GM18907 (cell line): ENCODE measurements around the gene UNK.
"Not testable (repeated sequence)": the region's sequence is repeated elsewhere in the genome, so short reads cannot be mapped to it uniquely, and the experiment has no call there.

Experiments used
- ATAC-seq: cut with Tn5 transposase; IDR thresholded peaks from one replicate; pipeline ENCODE4 v1.9.1; 2021; ENCODE audit warnings: mild to moderate bottlenecking, moderate library complexity; ENCODE audit not compliant: unreplicated experiment

The UNK gene

DNA sequence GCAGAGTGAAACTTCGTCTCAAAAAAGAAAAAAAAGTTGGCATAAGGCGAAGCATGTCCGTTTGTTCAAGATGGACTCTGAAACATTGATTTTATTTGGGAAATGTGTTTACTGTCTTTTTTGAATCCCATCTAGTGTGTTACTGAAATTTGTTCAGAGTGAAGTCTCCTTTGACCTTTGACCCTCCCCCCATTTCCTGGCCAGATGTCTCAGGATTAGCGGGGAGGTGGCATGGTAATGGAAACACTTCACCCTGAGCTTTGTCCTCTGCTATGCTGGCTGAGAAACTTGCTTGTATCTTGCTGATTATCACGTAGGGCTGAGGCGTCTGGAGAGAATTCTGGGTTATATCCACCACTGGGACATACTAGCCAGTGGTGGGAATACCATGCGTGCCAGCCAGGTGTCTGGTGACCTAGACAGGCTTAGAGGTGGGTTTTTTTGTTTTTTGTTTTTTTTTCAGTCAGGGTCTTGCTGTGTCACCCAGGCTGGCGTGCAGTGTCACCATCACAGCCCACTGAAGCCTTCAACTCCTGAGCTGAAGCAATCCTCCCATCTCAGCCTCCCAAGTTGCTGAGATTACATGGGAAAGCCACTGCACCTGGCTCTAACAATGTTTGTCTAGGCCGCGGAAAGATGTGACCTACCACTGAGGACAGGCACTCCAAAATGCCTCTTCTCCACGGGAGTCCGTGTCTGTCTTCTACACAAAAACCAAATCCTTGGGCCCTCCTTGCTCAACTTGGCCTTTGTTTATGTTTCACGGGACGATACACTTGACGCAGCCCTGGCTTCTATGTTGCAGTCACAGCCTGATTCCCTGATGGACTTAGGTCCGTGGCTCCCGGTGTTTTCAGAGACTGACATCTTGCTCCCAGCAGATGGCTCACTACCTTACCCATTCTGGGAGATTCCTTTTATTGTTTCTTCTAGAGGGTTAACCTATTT, 13.0 kb upstream of the UNK start:
- ATAC-seq: no peak

DNA sequence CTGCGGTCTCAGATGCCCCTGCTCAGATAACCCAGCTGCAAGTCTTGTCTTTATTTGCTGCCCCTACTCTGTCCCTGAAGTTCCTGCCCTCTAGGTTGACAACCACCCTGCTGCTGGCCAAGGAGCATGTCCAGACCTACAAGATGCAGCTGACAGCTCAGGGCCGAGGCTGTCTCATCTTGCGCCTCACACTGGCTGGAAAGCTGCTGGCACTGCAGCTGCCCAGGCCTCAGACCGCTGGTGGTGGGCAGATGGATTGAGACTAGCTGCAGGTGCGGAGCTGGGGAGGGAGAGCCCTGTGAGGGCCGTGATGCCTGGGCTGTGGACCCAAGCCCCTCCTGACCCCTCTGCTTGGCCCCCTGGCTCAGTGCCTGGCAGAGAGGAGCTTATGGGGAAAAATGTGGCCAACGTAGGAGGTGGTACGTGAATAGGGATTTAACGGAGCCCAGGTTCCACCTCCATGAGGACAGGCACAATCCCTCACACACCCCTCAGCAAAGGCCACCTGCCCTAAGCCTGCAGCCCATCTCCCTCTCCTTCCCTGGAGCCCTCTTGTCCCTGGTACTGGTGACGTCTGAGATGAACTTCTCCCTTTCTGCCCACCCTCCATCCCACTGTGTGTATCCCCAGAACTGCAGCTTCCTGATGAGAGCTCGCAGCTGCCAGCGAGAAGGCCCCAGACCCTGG, 11.3 kb upstream of the UNK start:
- ATAC-seq: no peak

DNA sequence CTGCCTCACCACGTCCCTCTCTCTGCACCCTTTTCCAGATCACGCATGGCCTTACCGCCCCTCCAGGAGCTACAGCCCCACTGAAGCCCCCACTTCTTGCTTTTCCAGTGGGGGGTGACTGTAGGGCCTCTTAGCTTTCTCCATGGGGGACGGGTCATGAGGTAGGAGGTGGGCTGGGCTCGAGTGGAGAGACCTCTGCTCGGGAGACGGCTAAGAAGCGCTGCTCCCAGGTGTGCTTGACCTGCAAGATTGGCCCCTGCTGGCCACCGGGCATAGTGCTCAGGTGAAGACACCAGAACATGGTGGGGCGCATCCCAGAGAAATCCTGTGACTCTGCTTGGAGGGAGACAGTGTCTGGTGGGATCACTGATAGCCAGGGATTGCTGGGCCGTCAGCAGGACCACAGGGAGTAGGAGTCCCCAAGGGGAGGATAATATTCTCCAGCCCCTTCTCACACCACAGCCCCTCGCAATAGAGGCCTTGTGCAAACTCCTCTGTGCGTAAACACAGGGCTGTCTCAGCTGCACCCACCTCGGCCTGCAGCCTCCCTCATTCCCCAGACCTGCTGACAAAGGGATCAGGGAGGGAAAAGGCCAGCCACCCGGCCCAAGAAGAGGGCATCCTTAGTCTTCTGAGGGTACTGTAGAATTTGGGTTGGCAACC, 10.7 kb upstream of the UNK start:
- ATAC-seq: no peak

DNA sequence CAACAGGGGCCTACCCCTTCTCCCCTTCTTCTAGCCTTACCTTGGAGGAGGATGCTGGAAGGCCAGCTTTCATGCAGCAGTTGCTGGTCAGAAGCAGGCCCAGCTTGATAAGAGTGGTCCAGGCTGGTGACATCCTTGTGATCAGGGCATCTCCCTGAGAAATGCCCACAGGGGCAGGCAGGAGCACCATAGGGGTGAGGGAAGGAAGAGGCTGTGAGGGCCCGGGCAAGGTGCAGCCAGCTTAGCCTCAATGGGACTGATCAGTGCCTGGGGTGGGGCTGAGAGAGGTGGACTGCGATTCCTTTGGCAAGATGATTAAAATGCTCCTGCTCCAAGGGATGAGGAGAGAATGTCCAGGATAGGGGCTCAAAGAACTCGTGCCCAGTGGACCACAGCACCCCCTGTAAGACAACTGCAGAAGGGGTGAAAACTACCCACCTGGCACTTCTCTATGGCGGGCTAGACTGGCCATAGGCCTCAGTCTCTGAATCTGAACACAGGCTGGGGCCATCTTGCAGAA, 10.1 kb upstream of the UNK start:
- ATAC-seq: no peak

DNA sequence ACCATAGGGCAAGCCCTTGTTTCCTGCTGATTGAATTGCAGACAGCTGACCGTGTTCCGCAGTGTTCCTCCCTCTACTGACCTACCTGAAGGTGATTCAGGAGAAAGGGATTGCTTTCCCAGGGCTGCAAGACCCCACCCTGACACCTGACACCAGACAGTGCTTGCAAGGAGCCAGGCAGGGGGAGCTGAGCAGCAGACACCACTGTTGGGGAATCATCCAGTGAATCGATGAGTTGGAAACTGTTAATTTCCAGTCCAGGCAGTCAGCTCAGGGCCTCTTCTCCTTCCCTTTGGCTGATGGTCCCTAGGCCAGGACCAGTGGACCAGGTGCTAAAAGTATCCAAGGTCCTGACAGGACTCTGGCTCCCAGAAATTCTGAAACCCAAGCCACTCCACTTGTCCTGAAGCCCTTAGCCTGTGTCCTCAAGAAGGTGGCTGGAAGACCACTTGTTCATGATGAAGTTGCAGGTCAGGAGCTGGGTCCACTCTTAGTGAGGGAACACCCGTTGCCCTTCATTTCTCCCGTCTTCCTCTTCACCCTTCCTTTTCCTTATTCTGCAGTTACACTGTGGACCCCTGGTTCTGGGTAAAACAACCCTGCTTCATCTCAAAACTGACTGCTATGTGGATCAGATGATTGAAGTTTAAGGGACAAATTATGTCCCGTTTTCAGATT, 9.5 kb upstream of the UNK start:
- ATAC-seq: no peak

DNA sequence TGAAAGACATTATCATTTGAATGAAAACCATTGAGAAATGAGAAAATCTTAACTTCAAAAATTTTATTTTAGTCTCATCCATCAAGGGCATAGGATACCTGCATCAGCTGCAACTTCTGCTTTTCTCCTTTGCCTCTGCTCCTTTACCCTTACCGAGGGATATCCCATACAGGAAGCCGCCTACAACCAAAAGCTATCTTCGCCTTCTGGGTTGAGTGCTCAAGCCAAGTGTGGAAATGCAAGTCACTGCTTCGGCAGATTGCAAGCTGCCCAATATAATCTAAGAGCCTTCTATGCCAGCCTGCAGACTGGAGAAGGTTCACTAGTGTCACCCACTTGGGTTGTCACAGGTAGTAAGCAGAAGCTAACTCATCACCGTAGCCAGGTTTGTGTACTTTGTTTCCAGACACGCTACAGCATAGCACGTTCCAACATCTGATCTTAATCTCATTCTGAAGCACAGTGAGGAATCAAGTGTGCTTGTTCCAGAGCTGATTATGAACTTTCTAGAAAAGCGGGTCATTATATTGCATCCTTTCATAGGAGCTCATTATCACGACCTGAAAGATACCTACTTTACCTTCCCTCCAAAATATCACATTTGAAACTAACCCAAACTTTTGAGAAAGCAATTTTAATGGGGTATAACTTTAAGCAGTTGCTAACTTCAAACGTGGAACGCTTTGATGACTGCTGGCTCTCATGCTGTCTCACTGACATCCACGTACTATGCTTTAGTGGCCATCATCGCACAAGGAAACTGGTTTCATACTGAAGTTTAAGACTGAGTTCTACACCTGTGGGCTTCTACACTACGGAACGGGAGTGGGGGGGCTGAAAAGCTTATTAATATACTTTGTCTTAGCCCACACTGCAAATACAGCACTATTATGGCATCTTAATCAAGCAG, 8.0 kb upstream of the UNK start:
- no peak for ATAC-seq

DNA sequence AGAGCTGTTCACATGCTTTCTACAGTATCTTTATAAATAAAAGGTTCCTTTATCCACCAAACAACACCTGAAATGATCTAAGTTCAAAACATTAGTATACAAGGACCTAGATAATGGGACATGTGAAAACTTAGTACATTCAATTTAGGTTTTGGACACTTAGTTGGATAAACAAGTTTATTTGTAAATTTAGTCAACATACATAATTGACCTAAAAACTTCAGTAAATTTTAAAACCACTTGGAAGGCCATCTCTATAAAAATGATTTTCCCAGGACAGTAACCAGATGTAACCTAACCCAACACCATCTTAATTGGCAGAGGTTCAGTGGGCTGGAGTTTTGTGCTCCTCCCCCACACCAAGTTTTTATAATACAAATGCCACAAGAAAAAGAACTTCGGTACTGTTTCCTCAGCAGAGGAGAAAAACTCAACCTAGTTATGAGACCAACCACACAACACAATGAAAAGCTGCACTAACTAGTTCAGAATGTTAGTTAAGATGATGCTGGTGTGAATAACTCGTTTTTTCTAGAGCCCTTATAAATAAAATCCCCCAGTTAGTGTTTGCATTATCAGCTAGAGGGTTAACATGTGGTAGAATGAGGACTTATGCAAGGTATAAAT, 7.2 kb upstream of the UNK start:
- no peak for ATAC-seq

DNA sequence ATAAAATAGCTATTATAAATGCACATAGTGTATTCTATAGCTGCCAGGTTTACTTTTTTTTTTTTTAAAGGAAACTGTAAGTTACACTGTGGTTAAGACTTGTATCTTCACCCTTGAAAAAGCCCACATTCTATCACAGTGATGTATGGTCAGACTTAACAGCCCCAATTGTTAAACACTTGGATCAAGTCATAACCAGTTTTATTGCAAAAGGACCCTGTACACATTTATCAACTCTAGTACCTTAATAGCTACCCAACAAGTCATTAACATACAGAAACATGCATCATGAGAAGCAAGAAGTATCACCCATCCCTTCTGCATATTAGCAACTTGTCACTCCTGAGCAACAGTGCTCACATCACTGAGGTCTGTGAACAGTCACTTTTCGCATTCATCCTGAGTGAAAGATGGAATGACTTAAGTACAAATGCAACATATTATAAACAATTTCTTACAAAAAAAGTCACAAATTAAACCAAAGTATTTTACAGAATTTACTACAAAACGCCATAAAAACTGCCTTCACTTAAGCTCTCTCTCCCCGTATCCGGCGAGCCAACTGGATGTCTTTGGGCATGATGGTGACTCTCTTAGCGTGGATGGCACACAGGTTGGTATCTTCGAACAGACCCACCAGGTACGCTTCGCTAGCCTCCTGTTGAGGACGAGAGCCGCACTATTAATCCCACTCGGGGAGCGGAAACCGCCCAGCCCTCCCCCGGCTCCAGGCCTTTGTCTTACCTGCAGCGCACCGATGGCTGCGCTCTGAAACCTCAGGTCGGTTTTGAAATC, 6.3 kb upstream of the UNK start:
- ATAC-seq: not testable (repeated sequence)

DNA sequence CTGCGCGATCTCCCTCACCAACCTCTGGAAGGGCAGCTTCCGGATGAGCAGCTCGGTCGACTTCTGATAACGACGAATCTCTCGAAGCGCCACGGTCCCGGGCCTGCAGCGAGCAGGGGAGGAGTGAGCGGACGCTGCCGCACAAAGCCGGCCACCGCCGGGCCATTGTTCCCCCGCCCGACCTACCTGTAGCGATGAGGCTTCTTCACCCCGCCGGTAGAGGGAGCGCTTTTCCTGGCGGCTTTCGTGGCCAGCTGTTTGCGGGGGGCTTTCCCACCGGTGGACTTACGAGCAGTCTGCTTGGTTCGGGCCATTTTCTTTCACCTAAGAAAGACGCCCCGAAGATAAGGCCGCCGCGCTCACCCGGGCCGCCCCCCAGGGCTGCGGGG, 5.8 kb upstream of the UNK start:
- no peak for ATAC-seq

DNA sequence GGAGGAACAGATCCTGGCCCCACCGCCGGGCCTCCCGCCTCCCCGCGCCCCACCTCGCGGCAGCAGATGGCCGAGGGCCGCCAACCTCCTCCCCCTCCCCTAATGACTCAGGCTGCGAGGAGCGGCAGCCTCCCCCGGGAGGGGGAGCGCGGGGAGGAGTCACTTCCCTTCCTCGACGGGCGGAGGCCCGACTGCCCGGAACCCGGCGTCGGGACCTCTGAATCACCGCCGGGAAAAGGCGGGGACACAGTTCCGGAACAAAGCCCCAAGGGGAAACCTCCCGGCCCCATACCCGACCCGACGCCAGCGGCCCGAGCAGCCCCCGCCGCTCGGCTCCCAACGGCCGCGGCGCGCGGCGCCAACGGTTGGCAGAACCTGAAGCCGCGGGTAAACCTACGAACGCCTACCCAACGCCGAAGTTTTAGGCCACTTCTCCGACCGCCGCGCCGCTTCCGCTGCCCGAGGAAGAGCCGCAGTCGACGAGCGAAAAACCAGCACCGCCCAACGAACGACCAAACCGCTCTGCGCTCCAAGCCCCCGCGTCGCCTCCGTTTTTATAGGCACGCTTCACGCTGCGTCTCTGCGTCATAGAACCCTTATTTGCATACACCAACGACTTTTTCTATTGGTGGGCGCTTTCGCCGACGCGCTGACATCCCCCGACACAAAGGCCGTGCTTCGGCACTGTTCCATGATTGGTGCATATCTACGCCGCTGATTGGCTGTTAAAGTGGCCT, 5.2 kb upstream of the UNK start:
- ATAC-seq: peak; percentile 66

DNA sequence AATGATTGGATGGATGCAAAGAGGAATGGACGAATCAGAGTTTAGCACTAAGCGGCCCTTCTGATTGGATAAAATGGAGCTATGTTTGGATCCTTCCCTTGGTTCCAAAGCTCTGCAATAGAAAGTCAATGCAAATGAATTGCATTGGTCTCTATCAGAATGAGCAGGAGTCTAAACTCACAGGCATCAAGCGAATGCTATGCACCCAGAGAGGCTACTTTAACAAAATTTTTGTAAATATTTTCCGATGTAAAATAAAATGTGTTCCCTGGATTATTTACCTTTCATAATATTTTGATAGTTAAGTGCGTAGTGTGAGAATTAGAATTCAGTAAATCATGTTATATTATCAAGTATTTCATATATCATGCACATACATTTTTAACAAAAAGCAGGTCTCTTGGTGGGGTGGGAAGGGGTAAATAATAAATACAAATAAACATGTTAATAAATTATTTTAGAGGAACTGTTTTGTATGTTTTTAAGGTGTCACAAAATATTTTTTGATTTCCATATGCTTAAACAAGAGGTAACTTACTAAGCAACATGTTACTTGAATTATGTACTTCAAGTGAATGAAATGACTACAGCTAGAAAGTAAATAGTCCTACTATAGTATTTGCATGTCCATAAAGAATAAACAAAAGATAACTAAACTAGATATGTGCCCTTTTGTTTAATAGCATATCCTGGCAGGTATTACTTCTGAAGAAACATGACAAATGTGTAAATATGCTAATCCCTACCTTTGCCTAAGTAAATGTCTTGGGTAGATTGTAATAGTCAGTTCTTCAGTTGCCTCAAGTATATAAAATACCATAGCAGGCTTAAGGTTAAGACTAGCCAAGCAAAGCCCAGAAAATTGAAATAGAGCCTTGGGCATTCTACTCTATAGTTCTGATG, 4.4 kb upstream of the UNK start:
- ATAC-seq: no peak

DNA sequence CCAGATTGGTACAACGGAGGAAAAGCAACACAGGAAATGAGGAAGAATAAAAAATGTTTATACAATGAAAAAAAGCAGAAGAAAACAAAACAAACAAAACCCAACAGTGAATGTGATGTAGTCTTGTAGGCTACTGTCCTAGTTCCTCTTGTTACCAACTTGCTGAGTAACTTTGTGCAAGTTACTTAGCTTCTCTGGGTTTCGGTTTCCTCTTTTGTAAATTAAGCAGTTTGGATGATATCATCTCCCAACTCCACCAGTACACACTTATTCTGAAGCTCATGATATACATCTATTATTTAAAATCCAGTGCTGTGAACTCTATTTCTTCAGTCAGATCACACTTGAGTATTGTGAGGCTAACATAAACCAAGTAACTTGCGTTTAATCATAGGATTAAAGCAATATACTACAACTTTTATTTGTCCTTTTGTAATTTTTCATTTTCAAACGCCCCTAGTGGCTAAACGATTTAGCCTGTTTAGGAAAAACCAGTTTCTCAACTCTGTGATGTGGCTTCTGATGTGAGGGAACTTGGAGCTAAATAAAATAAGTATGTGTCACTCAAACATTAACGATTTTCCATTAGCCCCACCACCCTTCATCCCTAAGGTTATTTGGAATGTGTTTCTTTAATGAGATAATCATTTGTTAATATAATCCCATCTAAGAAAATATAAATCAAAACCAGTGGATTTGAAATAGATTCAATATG, 1.4 kb upstream of the UNK start:
- ATAC-seq: peak; percentile 17

DNA sequence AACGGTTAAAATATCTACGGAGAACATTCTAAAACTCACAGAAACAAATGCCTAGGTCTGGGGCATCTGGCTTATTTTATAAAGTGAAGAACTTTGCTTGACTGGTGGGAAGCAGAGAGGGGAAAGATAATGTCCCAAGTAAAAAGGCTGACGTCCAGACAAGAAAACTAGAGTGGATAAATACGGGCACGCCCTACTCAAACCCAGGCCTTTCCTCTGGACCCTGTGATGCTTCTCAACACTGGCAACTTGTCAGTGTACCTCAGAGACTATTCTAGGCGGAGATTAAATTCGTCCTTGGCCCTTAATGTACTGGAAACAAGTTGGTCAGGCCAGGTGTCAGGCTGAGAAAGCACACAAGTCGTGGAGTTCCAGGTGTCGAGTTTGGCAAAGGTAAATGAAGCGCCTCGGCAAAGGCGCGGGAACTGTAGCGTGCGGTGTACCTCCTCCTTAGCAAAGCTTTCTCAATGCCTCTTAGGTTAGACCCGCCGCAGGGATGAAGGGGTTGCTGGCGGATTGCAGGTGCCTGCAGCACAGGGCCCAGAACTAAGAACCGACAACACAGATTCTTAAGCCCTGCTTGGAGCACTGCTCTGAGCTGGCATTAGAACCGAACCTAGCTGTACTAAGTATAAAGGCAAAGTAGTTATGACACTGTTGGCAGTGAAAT, 668 bp upstream of the UNK start:
- ATAC-seq: peak; percentile 7

DNA sequence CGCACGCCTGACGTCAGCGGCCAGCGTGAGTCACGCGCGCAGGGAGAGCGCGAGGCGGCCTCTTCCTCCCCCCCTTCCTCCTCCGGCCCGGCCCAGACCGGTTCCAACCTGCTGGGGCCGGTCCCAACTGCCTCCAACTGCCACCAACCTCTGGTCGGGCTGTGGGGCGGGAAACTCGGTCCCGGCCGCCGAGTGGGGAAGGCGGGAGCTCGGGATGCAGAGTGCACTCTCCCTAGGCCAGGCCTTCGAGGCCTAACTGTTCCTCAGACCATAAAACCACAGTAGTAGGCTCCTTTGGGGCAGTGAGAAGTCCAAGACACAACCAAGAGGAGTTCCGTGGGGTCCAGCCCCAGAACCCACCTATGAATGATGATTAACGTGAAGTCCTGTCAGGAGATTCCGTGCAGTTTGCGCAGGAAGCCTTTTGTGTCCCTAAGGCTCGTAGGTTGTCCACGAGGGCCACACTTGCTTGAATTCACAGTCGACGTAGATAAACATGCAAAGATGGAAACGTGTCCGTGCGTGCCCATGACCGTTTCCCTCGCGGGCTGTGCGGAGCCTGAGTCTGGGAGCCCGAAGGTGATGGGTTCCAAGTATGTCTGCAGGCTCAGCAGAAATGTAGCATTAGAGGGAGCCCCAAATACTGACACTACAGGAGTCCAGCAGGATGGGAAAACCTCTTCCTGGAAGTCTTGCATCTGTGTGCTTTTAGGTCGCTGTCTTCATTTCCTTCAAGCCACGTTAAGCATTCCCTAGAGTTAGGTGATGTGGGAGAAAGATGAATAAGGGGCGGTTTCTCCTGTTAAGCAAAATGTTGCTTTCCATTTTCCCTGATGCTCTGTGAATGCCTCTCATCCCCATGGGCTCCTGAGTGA, 647 bp downstream of the UNK start:
- peak; percentile 56 for ATAC-seq

DNA sequence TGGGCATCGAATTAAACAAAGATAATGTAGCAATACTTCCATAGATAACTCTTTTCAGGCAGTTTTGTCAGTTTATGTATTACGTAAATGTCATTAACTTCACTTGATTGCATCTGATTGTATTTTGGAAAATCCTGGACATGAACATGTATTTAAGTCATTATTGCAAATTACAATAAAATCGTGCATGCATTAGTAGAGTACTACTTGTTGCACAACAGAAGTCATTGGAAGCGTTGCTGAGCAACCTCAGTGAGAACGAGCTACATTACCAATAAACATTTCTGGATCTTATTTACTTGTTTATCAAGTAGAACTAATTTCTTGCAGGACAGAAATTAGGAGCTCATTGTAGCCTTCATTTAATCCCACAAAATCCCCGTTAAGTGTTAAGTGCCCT, 6.6 kb downstream of the UNK start:
- ATAC-seq: no peak
